A549 (cell line): ENCODE results near the gene RHBDL1.

Source experiments
- ELK1 ChIP-seq: fragments of 150-350 bp; IDR thresholded peaks from 2 replicates; pipeline ENCODE4 v1.6.1; 2014; ENCODE audit warnings: low read depth, mild to moderate bottlenecking, low read length
- FOXS1 ChIP-seq: fragments of 250-450 bp; sonication (Bioruptor Pico); IDR thresholded peaks from 2 replicates; pipeline ENCODE4 v1.5.0; 2020; ENCODE audit warnings: mild to moderate bottlenecking, moderate library complexity
- POLR2A ChIP-seq: IDR thresholded peaks from 2 replicates; pipeline ENCODE4 v1.6.1; 2012; ENCODE audit warnings: mild to moderate bottlenecking, low read length
- USF2 ChIP-seq: fragments of 450-650 bp; IDR thresholded peaks from 2 replicates; pipeline ENCODE4 v1.6.1; 2014; ENCODE audit warnings: antibody characterized with exemption
- TF ChIP-seq, protein P1 (sequence below): fragments of >200 bp; sonication (Bioruptor Twin); formaldehyde crosslinking; IDR thresholded peaks from 3 replicates; pipeline ENCODE4 v1.5.1; 2016
- TF ChIP-seq, protein P2 (sequence below): fragments of 200-600 bp; sonication (generic); IDR thresholded peaks from 2 replicates; pipeline ENCODE4 v1.6.1; 2016; ENCODE audit warnings: antibody characterized with exemption, mild to moderate bottlenecking, moderate library complexity

DNA sequence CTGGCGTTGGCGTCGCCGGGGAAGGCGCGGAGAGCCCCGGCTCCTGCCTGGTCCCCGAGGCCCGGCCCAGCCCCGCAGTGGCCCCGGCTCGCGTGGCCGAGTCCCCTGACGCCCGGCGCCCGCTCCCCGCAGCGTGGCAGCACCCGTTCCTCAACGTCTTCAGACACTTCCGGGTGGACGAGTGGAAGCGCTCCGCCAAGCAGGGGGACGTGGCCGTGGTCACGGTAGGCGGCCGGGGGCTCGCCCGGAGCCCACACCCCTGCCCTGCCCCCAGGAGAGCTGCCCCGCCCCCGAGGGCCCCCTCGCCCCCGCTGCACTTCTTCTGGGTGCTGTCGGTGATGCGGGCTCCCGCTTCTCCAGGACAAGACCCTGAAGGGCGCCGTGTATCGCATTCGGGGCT is 25.8 kb upstream of the RHBDL1 start:
- TF ChIP-seq, protein P1, sequence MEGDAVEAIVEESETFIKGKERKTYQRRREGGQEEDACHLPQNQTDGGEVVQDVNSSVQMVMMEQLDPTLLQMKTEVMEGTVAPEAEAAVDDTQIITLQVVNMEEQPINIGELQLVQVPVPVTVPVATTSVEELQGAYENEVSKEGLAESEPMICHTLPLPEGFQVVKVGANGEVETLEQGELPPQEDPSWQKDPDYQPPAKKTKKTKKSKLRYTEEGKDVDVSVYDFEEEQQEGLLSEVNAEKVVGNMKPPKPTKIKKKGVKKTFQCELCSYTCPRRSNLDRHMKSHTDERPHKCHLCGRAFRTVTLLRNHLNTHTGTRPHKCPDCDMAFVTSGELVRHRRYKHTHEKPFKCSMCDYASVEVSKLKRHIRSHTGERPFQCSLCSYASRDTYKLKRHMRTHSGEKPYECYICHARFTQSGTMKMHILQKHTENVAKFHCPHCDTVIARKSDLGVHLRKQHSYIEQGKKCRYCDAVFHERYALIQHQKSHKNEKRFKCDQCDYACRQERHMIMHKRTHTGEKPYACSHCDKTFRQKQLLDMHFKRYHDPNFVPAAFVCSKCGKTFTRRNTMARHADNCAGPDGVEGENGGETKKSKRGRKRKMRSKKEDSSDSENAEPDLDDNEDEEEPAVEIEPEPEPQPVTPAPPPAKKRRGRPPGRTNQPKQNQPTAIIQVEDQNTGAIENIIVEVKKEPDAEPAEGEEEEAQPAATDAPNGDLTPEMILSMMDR: no peak
- TF ChIP-seq FOXS1 (CRISPR knock-in tag): no peak
- TF ChIP-seq, protein P2, sequence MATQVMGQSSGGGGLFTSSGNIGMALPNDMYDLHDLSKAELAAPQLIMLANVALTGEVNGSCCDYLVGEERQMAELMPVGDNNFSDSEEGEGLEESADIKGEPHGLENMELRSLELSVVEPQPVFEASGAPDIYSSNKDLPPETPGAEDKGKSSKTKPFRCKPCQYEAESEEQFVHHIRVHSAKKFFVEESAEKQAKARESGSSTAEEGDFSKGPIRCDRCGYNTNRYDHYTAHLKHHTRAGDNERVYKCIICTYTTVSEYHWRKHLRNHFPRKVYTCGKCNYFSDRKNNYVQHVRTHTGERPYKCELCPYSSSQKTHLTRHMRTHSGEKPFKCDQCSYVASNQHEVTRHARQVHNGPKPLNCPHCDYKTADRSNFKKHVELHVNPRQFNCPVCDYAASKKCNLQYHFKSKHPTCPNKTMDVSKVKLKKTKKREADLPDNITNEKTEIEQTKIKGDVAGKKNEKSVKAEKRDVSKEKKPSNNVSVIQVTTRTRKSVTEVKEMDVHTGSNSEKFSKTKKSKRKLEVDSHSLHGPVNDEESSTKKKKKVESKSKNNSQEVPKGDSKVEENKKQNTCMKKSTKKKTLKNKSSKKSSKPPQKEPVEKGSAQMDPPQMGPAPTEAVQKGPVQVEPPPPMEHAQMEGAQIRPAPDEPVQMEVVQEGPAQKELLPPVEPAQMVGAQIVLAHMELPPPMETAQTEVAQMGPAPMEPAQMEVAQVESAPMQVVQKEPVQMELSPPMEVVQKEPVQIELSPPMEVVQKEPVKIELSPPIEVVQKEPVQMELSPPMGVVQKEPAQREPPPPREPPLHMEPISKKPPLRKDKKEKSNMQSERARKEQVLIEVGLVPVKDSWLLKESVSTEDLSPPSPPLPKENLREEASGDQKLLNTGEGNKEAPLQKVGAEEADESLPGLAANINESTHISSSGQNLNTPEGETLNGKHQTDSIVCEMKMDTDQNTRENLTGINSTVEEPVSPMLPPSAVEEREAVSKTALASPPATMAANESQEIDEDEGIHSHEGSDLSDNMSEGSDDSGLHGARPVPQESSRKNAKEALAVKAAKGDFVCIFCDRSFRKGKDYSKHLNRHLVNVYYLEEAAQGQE: no peak
- TF ChIP-seq POLR2A: no peak
- no peak for TF ChIP-seq ELK1
- no peak for TF ChIP-seq USF2
